Mesenchymal stem cell (in vitro differentiated cells and primary cell): ENCODE data around the gene PCDHB12.
"Not testable (repeated sequence)": the region's sequence is repeated elsewhere in the genome, so short reads cannot be mapped to it uniquely, and the experiment has no call there.

Experiments used
- DNase-seq: peaks from one replicate; pipeline ENCODE4 v3.0.0-alpha.2; 2013
- H2AFZ ChIP-seq: one replicate; pipeline ENCODE4 v1.6.1; 2013; ENCODE audit warnings: low read depth, mild to moderate bottlenecking, control low read depth, inconsistent platforms, low read length, moderate library complexity
- H2AK5ac ChIP-seq: 2 replicates; pipeline ENCODE4 v1.6.1; 2013; ENCODE audit warnings: low read length, moderate library complexity, mild to moderate bottlenecking, inconsistent platforms; ENCODE audit not compliant: severe bottlenecking
- H2BK120ac ChIP-seq: one replicate; pipeline ENCODE4 v1.6.1; 2013; ENCODE audit warnings: low read depth, mild to moderate bottlenecking, inconsistent platforms, low read length, moderate library complexity
- H2BK12ac ChIP-seq, 2 experiments: one replicate each; pipeline ENCODE4 v1.6.1; 2013; ENCODE audit warnings: inconsistent platforms in 2 of 2, low read length in 2 of 2, mild to moderate bottlenecking in 2 of 2, moderate library complexity in 2 of 2, control low read depth in 1 of 2
- H2BK15ac ChIP-seq: one replicate; pipeline ENCODE4 v1.6.1; 2013; ENCODE audit warnings: mild to moderate bottlenecking, low read depth, inconsistent platforms; ENCODE audit not compliant: poor library complexity, severe bottlenecking
- H2BK5ac ChIP-seq: 2 replicates; pipeline ENCODE4 v1.6.1; 2013; ENCODE audit warnings: low read depth, mild to moderate bottlenecking, low read length, control low read depth, inconsistent platforms; ENCODE audit not compliant: poor library complexity, severe bottlenecking
- H3K14ac ChIP-seq, 2 experiments: one replicate each; pipeline ENCODE4 v1.6.1; 2013; ENCODE audit warnings: inconsistent platforms in 2 of 2, low read length in 2 of 2, control low read depth in 1 of 2, mild to moderate bottlenecking in 1 of 2, moderate library complexity in 1 of 2
- H3K18ac ChIP-seq, 2 experiments: one replicate each; pipeline ENCODE4 v1.6.1; 2013; ENCODE audit warnings: inconsistent platforms in 2 of 2, low read length in 2 of 2, control low read depth in 1 of 2, low read depth in 1 of 2, mild to moderate bottlenecking in 1 of 2
- H3K23ac ChIP-seq, 2 experiments: one replicate each; pipeline ENCODE4 v1.6.1; 2013; ENCODE audit warnings: inconsistent platforms in 2 of 2, low read length in 2 of 2, mild to moderate bottlenecking in 2 of 2, moderate library complexity in 2 of 2, control low read depth in 1 of 2
- H3K27ac ChIP-seq: 2 replicates; pipeline ENCODE4 v1.5.1; 2013; ENCODE audit warnings: mild to moderate bottlenecking, moderate library complexity, low read length, control low read depth, inconsistent platforms; ENCODE audit not compliant: poor library complexity, severe bottlenecking
- H3K27me3 ChIP-seq, 2 experiments: 2 replicates each; pipeline versions ENCODE4 v1.6.1 to v1.7.0; 2013; ENCODE audit warnings: low read length in 2 of 2, mild to moderate bottlenecking in 2 of 2, moderate library complexity in 2 of 2, control low read depth in 1 of 2, inconsistent platforms in 1 of 2; ENCODE audit not compliant: control insufficient read depth in 1 of 2, insufficient read depth in 1 of 2
- H3K36me3 ChIP-seq, 2 experiments: 2 replicates each; pipeline versions ENCODE4 v1.6.1 to v1.7.0; 2013; ENCODE audit warnings: low read length in 2 of 2, control low read depth in 1 of 2, inconsistent platforms in 1 of 2, low read depth in 1 of 2, mild to moderate bottlenecking in 1 of 2; ENCODE audit not compliant: insufficient read depth in 2 of 2, control insufficient read depth in 1 of 2
- H3K4ac ChIP-seq, 2 experiments: one replicate each; pipeline ENCODE4 v1.6.1; 2013; ENCODE audit warnings: inconsistent platforms in 2 of 2, low read length in 2 of 2, mild to moderate bottlenecking in 2 of 2, moderate library complexity in 2 of 2, control low read depth in 1 of 2, low read depth in 1 of 2
- H3K4me1 ChIP-seq: 2 replicates; pipeline ENCODE4 v1.6.1; 2013; ENCODE audit warnings: low read depth, low read length, control low read depth; ENCODE audit not compliant: control insufficient read depth, insufficient read depth
- H3K4me2 ChIP-seq: 2 replicates; pipeline ENCODE4 v1.6.1; 2013; ENCODE audit warnings: low read length, mild to moderate bottlenecking, inconsistent platforms; ENCODE audit not compliant: poor library complexity, severe bottlenecking
- H3K4me3 ChIP-seq, 2 experiments: 2 replicates each; pipeline versions ENCODE4 v1.5.1 to v1.7.0; 2013; ENCODE audit warnings: low read length in 2 of 2, mild to moderate bottlenecking in 2 of 2, control low read depth in 1 of 2, low read depth in 1 of 2; ENCODE audit not compliant: insufficient read depth in 1 of 2
- H3K79me1 ChIP-seq: replicated peaks from 2 replicates; pipeline ENCODE4 v1.6.1; 2013; ENCODE audit warnings: mild to moderate bottlenecking, control low read depth, low read length, inconsistent platforms; ENCODE audit not compliant: poor library complexity, severe bottlenecking
- H3K9ac ChIP-seq: 2 replicates; pipeline ENCODE4 v1.7.0; 2013; ENCODE audit warnings: mild to moderate bottlenecking, low read length, moderate library complexity
- H3K9me3 ChIP-seq: 2 replicates; pipeline ENCODE4 v1.7.0; 2013; ENCODE audit warnings: mild to moderate bottlenecking, low read length; ENCODE audit not compliant: control insufficient read depth
- H4K8ac ChIP-seq: one replicate; pipeline ENCODE4 v1.6.1; 2013; ENCODE audit warnings: inconsistent platforms, mild to moderate bottlenecking, low read length, moderate library complexity
- H4K91ac ChIP-seq: one replicate; pipeline ENCODE4 v1.6.1; 2013; ENCODE audit warnings: mild to moderate bottlenecking, low read length, inconsistent platforms
- WGBS: methylation state at CpG from one replicate; pipeline ENCODE4 v1.1.7; 2013; ENCODE audit warnings: mixed read lengths; 5-methylcytosine and 5-hydroxymethylcytosine counted together

PCDHB12 gene

DNA sequence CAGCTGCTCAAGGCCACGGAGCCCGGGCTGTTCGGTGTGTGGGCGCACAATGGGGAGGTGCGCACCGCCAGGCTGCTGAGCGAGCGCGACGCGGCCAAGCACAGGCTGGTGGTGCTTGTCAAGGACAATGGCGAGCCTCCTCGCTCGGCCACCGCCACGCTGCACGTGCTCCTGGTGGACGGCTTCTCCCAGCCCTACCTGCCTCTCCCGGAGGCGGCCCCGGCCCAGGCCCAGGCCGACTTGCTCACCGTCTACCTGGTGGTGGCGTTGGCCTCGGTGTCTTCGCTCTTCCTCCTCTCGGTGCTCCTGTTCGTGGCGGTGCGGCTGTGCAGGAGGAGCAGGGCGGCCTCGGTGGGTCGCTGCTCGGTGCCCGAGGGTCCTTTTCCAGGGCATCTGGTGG lies 19.4 kb upstream of the PCDHB12 start:
- DNase-seq, H2BK120ac ChIP-seq, H4K91ac ChIP-seq, H3K4me3 ChIP-seq, H3K4me2 ChIP-seq, H3K4me1 ChIP-seq, H2AK5ac ChIP-seq, H3K9ac ChIP-seq, H2BK12ac ChIP-seq, H2AFZ ChIP-seq, H3K18ac ChIP-seq, H3K36me3 ChIP-seq, H3K4ac ChIP-seq, H3K14ac ChIP-seq, H3K23ac ChIP-seq, H4K8ac ChIP-seq, H3K27ac ChIP-seq, H3K79me1 ChIP-seq, H3K27me3 ChIP-seq, H2BK5ac ChIP-seq, H2BK15ac ChIP-seq: not testable (repeated sequence)
- WGBS, result 100% methylated on average over 5 of the region's 35 CpGs
- peaks cover 43% of the 10 kb centered on the region for H3K9me3 ChIP-seq

- Histone ChIP-seq H3K14ac (no peak within 1 kb of the TSS), H3K27ac (no peak within 1 kb of the TSS), H3K4ac (no peak within 1 kb of the TSS), H2BK15ac (no peak within 1 kb of the TSS), H3K27me3 (no peaks in the 10 kb centered on the region), H3K4me3 (no peak within 1 kb of the TSS), H4K91ac (no peak within 1 kb of the TSS), H3K4me2 (no peak within 1 kb of the TSS), H3K23ac (no peak within 1 kb of the TSS), H2BK120ac (no peak within 1 kb of the TSS), H2AFZ (peak within 1 kb of the TSS; percentile 11), H3K9me3 (peaks cover 56% of the 10 kb centered on the region), H3K18ac (no peak within 1 kb of the TSS), H3K79me1 (no peaks in the 10 kb centered on the region), H2AK5ac (no peak within 1 kb of the TSS), H4K8ac (no peak within 1 kb of the TSS), H3K4me1 (no peaks in the 10 kb centered on the region), H3K9ac (no peak within 1 kb of the TSS), H3K36me3 (no peaks in the 10 kb centered on the region), H2BK12ac (no peak within 1 kb of the TSS), H2BK5ac (no peak within 1 kb of the TSS)
- 23% methylated on average over 7 of the region's 10 CpGs for WGBS
- peak; percentile 44 for DNase-seq
Observed at GRCh38 chr5:141192110-141192725, 16.3 kb upstream of the PCDHB12 start, which contains the start of gene PCDHB10. Gene PCDHB10 (plus strand): TSS chr5:141192353. CDS start chr5:141192553, 200 bp downstream.

DNA sequence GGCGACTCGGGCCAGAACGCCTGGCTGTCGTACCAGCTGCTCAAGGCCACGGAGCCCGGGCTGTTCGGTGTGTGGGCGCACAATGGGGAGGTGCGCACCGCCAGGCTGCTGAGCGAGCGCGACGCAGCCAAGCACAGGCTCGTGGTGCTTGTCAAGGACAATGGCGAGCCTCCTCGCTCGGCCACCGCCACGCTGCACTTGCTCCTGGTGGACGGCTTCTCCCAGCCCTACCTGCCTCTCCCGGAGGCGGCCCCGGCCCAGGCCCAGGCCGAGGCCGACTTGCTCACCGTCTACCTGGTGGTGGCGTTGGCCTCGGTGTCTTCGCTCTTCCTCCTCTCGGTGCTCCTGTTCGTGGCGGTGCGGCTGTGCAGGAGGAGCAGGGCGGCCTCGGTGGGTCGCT lies 14.2 kb upstream of the PCDHB12 start:
- not testable (repeated sequence) for H2AK5ac ChIP-seq, H4K91ac ChIP-seq, H3K4ac ChIP-seq, H3K79me1 ChIP-seq, H3K36me3 ChIP-seq, H3K27ac ChIP-seq, H3K4me3 ChIP-seq, H2AFZ ChIP-seq, H2BK12ac ChIP-seq, DNase-seq, H2BK15ac ChIP-seq, H3K23ac ChIP-seq, H3K14ac ChIP-seq, H4K8ac ChIP-seq, H3K9ac ChIP-seq, H3K18ac ChIP-seq, H2BK120ac ChIP-seq, H3K27me3 ChIP-seq, H3K4me1 ChIP-seq, H2BK5ac ChIP-seq, H3K4me2 ChIP-seq
- H3K9me3 ChIP-seq, result peaks cover 74% of the 10 kb centered on the region
- WGBS, result 98% methylated on average over 13 of the region's 37 CpGs

GRCh38 chr5:141196363-141196762 lies 12.2 kb upstream of the PCDHB12 start:
- Histone ChIP-seq H3K27ac (no peak overlapping the region), H3K9me3 (peaks cover 76% of the 10 kb centered on the region), H4K91ac (no peak overlapping the region), H3K27me3 (no peaks in the 10 kb centered on the region), H2BK5ac (no peak overlapping the region), H3K14ac (no peak overlapping the region), H4K8ac (no peak overlapping the region), H2BK15ac (no peak overlapping the region), H3K18ac (no peak overlapping the region), H2BK120ac (no peak overlapping the region), H3K23ac (no peak overlapping the region), H3K4me1 (no peaks in the 10 kb centered on the region), H2BK12ac (no peak overlapping the region), H3K4me2 (no peak overlapping the region), H3K36me3 (no peaks in the 10 kb centered on the region), H3K4me3 (no peak overlapping the region), H3K9ac (no peak overlapping the region), H3K79me1 (no peaks in the 10 kb centered on the region), H3K4ac (no peak overlapping the region), H2AFZ (no peak overlapping the region), H2AK5ac (no peak overlapping the region)
- WGBS, result 42% methylated on average over 1 of the region's 3 CpGs
- DNase-seq, result no peak
